ENCODE measurements around the gene FHOD3.

FHOD3 gene

GRCh38 chr18:36560187-36560586, 262.7 kb downstream of the FHOD3 start:
- no peak for TF ChIP-seq CTCF (IDR thresholded peaks at IDR 0.05)
- H3K4me1 Mint-ChIP-seq, result peaks cover 17% of the 10 kb centered on the region
- no peak overlapping the region for H3K27ac Mint-ChIP-seq
- no peak for DNase-seq
- no peak overlapping the region for H3K4me3 Mint-ChIP-seq
- H3K9me3 Mint-ChIP-seq, result peaks cover 23% of the 10 kb centered on the region
- H3K36me3 Mint-ChIP-seq (ENCODE audit: low read depth), result peaks cover 23% of the 10 kb centered on the region
- no peaks in the 10 kb centered on the region for H3K27me3 Mint-ChIP-seq (ENCODE audit: low read depth, poor library complexity)

DNA sequence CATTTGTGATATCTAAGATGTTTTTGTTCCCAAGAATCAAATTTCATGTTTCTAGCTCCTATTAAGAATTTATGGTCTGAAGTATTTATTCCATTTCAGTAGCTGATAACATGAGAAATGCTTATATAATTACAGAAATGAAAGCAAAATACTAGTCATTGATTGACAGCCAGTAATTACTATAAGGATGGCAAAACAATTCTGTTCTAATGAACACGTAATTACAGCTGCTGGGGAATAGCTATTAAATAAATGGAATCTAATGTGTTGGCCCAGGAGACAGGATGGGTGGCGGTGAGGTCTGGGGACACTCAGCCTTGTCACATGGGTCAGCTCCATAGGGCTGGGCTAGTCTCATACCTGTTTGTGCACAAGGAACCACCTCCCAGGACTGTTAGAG, 263.5 kb downstream of the FHOD3 start:
- no peak overlapping the region for H3K27ac Mint-ChIP-seq
- DNase-seq, result no peak
- H3K36me3 Mint-ChIP-seq (ENCODE audit: low read depth), result peaks cover 15% of the 10 kb centered on the region
- H3K27me3 Mint-ChIP-seq (ENCODE audit: low read depth, poor library complexity), result no peaks in the 10 kb centered on the region
- H3K4me3 Mint-ChIP-seq, result no peak overlapping the region
- peaks cover 17% of the 10 kb centered on the region for H3K4me1 Mint-ChIP-seq
- no peak for TF ChIP-seq CTCF (IDR thresholded peaks at IDR 0.05)
- H3K9me3 Mint-ChIP-seq, result peaks cover 14% of the 10 kb centered on the region

DNA sequence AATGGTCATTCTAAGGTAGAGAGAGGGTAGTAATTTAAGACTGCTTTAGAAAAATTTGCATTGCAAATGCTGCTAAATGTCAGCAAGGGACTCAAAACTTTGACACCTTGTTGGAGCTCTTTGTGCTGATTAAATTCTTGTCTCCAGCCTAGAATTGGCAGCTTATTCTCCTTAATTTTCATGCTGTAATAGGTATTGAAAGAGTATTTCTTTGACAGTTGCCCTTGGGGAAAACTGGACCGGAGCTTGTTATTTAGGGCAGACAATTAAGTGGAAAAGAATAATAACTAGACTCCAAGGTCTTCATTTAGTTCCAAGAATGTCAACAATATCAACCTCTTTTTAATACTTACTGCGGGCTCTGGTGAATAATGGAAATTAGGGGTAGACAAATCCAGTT, 267.3 kb downstream of the FHOD3 start:
- Mint-ChIP-seq H3K36me3 (ENCODE audit: low read depth) (no peaks in the 10 kb centered on the region), H3K9me3 (no peaks in the 10 kb centered on the region), H3K27me3 (ENCODE audit: low read depth, poor library complexity) (no peaks in the 10 kb centered on the region), H3K27ac (no peak overlapping the region), H3K4me1 (peaks cover 12% of the 10 kb centered on the region), H3K4me3 (no peak overlapping the region)
- no peak for DNase-seq
- TF ChIP-seq CTCF (IDR thresholded peaks at IDR 0.05), result no peak

DNA sequence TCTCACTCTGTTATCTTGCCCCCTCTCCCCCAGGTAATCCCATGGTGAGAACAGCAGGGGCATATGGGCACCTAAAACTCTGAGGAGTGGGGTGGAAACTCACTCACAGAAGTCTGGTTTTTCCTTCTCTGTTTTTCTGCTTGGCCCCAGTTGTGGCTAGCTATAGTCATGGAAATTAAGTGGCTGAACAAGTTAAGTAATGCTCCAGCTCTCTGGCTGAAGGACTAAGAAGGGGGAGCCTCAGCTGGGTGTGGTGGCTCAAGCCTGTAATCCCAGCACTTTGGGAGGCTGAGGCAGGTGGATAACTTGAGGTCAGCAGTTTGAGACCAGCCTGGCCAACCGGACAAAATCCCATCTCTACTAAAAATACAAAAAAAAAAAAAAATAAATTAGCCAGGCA, 270.3 kb downstream of the FHOD3 start:
- H3K9me3 Mint-ChIP-seq, result no peaks in the 10 kb centered on the region
- peaks cover 20% of the 10 kb centered on the region for H3K4me1 Mint-ChIP-seq
- no peaks in the 10 kb centered on the region for H3K36me3 Mint-ChIP-seq (ENCODE audit: low read depth)
- no peaks in the 10 kb centered on the region for H3K27me3 Mint-ChIP-seq (ENCODE audit: low read depth, poor library complexity)
- no peak overlapping the region for H3K4me3 Mint-ChIP-seq
- H3K27ac Mint-ChIP-seq, result peak overlapping the region; percentile 26
- TF ChIP-seq CTCF (IDR thresholded peaks at IDR 0.05), result no peak
- no peak for DNase-seq

GRCh38 chr18:36568487-36568886, 271.0 kb downstream of the FHOD3 start:
- DNase-seq, result no peak
- no peak for TF ChIP-seq CTCF (IDR thresholded peaks at IDR 0.05)
- H3K9me3 Mint-ChIP-seq, result no peaks in the 10 kb centered on the region
- no peak overlapping the region for H3K27ac Mint-ChIP-seq
- H3K36me3 Mint-ChIP-seq (ENCODE audit: low read depth), result no peaks in the 10 kb centered on the region
- no peak overlapping the region for H3K4me3 Mint-ChIP-seq
- no peaks in the 10 kb centered on the region for H3K27me3 Mint-ChIP-seq (ENCODE audit: low read depth, poor library complexity)
- peaks cover 20% of the 10 kb centered on the region for H3K4me1 Mint-ChIP-seq

DNA sequence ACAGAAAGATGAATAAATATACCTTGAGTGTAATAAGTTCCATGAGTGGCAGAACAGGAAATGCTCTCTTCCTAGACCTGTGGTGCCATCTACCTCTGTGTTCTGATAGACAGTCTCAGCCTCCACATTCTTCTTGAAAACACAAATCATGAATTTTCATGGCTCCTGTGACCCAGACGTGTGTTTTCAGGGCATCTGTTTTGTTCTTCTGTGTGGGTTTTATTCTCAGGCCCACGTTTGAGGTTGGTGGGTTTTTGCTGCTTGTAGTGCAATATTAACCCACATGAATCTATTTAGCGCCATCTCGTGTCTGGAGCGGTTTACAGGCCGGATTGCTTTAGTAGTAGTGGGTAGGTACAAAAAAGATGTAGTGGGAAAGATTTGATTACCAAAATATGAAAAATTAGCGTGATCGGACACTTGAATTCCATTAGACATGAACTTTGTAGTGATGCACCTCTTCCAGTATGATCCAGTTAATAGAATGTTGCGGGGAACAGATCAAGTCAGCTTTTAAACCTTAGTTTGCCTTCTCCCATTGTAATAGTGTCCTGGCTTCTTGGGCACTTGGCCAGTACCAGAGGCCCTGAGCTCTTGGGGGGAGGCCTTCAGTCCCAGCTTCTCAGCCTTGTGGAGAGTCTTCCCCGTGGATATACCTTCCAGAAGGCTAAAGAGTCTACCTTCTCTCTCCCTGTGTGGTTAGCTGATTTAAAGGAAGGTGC, 274.8 kb downstream of the FHOD3 start:
- no peak overlapping the region for H3K27ac Mint-ChIP-seq
- peaks cover 10% of the 10 kb centered on the region for H3K36me3 Mint-ChIP-seq (ENCODE audit: low read depth)
- no peaks in the 10 kb centered on the region for H3K9me3 Mint-ChIP-seq
- TF ChIP-seq CTCF (IDR thresholded peaks at IDR 0.05), result peak; percentile 54
- H3K27me3 Mint-ChIP-seq (ENCODE audit: low read depth, poor library complexity), result no peaks in the 10 kb centered on the region
- H3K4me3 Mint-ChIP-seq, result no peak overlapping the region
- peaks cover 10% of the 10 kb centered on the region for H3K4me1 Mint-ChIP-seq
- peak; percentile 48 for DNase-seq

Measured in nephron progenitor cell (in vitro differentiated cells).